SK-N-SH (cell line): ENCODE measurements around the gene ZNF692.

Experiments
- EP300 ChIP-seq, 2 experiments: IDR thresholded peaks; 2 replicates each; pipeline versions ENCODE4 v1.4.0 to v1.6.1; 2012; ENCODE audit warnings: borderline replicate concordance in 1 of 2, low read depth in 1 of 2, low read length in 1 of 2
- FOXM1 ChIP-seq: IDR thresholded peaks from 2 replicates; pipeline ENCODE4 v1.4.0; 2012; ENCODE audit warnings: low read depth, mild to moderate bottlenecking
- GATA2 ChIP-seq: sonication (generic); formaldehyde crosslinking; IDR thresholded peaks from 2 replicates; pipeline ENCODE4 v1.5.0; 2020; ENCODE audit warnings: mild to moderate bottlenecking, missing genetic modification reagents
- MXI1 ChIP-seq: IDR thresholded peaks from 2 replicates; pipeline ENCODE4 v1.6.1; 2012; ENCODE audit warnings: mild to moderate bottlenecking, low read depth, low read length, improper control_type of control experiment
- POLR2AphosphoS5 ChIP-seq: IDR thresholded peaks from 2 replicates; pipeline ENCODE4 v1.6.1; 2012; ENCODE audit warnings: low read depth, low read length
- SMC3 ChIP-seq: IDR thresholded peaks from 2 replicates; pipeline ENCODE4 v1.6.1; 2012; ENCODE audit warnings: low read depth, low read length, improper control_type of control experiment
- TF ChIP-seq, protein P1 (sequence below): fragments of 200-600 bp; sonication (generic); IDR thresholded peaks from 2 replicates; pipeline ENCODE4 v1.6.1; 2017; ENCODE audit warnings: antibody characterized with exemption, mild to moderate bottlenecking, moderate library complexity
- TF ChIP-seq, protein P2 (sequence below): IDR thresholded peaks from 2 replicates; pipeline ENCODE4 v1.6.1; 2012; ENCODE audit warnings: mild to moderate bottlenecking, low read depth, low read length, moderate library complexity
- TF ChIP-seq, protein P3 (sequence below): IDR thresholded peaks from 2 replicates; pipeline ENCODE4 v1.4.0; 2012; ENCODE audit warnings: low read depth, borderline replicate concordance

DNA sequence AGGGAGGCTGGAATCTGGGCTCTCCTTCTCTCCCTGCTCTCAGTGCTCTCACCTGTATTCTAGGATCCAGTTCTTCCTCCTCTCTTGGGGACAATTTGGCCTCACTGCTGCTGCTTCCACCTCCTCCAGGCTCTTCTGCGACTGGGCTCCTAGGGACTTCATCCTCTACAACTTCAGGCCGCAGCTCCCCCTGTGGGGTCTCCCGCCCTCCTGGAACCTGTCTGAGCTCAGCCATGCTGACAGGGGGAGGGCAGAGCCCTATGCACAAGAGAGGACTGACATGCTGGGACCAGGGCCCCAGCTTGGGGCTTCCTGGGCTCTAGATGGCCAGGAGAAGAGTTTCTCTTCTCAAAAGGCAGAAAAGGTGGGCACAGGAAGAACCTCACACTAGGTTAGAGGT lies 34.2 kb downstream of the ZNF692 start:
- no peak for TF ChIP-seq SMC3
- no peak for TF ChIP-seq POLR2AphosphoS5
- TF ChIP-seq, protein P1, sequence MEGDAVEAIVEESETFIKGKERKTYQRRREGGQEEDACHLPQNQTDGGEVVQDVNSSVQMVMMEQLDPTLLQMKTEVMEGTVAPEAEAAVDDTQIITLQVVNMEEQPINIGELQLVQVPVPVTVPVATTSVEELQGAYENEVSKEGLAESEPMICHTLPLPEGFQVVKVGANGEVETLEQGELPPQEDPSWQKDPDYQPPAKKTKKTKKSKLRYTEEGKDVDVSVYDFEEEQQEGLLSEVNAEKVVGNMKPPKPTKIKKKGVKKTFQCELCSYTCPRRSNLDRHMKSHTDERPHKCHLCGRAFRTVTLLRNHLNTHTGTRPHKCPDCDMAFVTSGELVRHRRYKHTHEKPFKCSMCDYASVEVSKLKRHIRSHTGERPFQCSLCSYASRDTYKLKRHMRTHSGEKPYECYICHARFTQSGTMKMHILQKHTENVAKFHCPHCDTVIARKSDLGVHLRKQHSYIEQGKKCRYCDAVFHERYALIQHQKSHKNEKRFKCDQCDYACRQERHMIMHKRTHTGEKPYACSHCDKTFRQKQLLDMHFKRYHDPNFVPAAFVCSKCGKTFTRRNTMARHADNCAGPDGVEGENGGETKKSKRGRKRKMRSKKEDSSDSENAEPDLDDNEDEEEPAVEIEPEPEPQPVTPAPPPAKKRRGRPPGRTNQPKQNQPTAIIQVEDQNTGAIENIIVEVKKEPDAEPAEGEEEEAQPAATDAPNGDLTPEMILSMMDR = no peak
- no peak for TF ChIP-seq EP300 (IDR thresholded peaks at IDR 0.05; ENCODE audit: borderline replicate concordance in 1 of 2, low read depth in 1 of 2, low read length in 1 of 2)
- TF ChIP-seq FOXM1 = no peak
- TF ChIP-seq, protein P2, sequence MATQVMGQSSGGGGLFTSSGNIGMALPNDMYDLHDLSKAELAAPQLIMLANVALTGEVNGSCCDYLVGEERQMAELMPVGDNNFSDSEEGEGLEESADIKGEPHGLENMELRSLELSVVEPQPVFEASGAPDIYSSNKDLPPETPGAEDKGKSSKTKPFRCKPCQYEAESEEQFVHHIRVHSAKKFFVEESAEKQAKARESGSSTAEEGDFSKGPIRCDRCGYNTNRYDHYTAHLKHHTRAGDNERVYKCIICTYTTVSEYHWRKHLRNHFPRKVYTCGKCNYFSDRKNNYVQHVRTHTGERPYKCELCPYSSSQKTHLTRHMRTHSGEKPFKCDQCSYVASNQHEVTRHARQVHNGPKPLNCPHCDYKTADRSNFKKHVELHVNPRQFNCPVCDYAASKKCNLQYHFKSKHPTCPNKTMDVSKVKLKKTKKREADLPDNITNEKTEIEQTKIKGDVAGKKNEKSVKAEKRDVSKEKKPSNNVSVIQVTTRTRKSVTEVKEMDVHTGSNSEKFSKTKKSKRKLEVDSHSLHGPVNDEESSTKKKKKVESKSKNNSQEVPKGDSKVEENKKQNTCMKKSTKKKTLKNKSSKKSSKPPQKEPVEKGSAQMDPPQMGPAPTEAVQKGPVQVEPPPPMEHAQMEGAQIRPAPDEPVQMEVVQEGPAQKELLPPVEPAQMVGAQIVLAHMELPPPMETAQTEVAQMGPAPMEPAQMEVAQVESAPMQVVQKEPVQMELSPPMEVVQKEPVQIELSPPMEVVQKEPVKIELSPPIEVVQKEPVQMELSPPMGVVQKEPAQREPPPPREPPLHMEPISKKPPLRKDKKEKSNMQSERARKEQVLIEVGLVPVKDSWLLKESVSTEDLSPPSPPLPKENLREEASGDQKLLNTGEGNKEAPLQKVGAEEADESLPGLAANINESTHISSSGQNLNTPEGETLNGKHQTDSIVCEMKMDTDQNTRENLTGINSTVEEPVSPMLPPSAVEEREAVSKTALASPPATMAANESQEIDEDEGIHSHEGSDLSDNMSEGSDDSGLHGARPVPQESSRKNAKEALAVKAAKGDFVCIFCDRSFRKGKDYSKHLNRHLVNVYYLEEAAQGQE = no peak
- no peak for TF ChIP-seq GATA2
- TF ChIP-seq, protein P3, sequence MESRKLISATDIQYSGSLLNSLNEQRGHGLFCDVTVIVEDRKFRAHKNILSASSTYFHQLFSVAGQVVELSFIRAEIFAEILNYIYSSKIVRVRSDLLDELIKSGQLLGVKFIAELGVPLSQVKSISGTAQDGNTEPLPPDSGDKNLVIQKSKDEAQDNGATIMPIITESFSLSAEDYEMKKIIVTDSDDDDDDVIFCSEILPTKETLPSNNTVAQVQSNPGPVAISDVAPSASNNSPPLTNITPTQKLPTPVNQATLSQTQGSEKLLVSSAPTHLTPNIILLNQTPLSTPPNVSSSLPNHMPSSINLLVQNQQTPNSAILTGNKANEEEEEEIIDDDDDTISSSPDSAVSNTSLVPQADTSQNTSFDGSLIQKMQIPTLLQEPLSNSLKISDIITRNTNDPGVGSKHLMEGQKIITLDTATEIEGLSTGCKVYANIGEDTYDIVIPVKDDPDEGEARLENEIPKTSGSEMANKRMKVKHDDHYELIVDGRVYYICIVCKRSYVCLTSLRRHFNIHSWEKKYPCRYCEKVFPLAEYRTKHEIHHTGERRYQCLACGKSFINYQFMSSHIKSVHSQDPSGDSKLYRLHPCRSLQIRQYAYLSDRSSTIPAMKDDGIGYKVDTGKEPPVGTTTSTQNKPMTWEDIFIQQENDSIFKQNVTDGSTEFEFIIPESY = no peak
- no peak for TF ChIP-seq MXI1
